Mucosa of descending colon (tissue), 3 donors: ENCODE data around the gene KRT15. TPM values are rescaled to one million over a fixed set of nuclear protein-coding genes. Genes with fewer than 3 reads are reported as not detected.
A peak's percentile ranks its signal among the peaks of the same experiment; 100 is the strongest.

ENCODE experiments used
- ATAC-seq: fragments of 200-7000 bp; cut with Tn5 transposase; one replicate; pipeline ENCODE4 v1.9.1; 2020; ENCODE audit warnings: mild to moderate bottlenecking, moderate library complexity
- DNase-seq, 3 donors: peaks; one replicate each; pipeline ENCODE4 v3.0.0-alpha.2; 2020
- H3K36me3 ChIP-seq: fragments of 200-600 bp; one replicate; pipeline ENCODE4 v1.8.0; 2021; ENCODE audit warnings: low read depth, mild to moderate bottlenecking
- H3K4me1 ChIP-seq: fragments of 200-600 bp; one replicate; pipeline ENCODE4 v1.8.0; 2021; ENCODE audit warnings: low read depth, mild to moderate bottlenecking
- H3K4me3 ChIP-seq: fragments of 200-600 bp; one replicate; pipeline ENCODE4 v1.8.0; 2021; ENCODE audit warnings: mild to moderate bottlenecking
- H3K9me3 ChIP-seq: fragments of 200-600 bp; one replicate; pipeline ENCODE4 v1.8.0; 2021; ENCODE audit warnings: mild to moderate bottlenecking
- CTCF ChIP-seq: fragments of 200-600 bp; IDR thresholded peaks from one replicate; pipeline ENCODE4 v1.8.0; 2022; ENCODE audit warnings: antibody characterized with exemption, mild to moderate bottlenecking
- intact Hi-C, 2 donors: fragments of 100-400 bp; cut with DNase I in 1 of 2; cut with micrococcal nuclease in 1 of 2; formaldehyde crosslinking; loops; one replicate each; pipeline versions ENCODE4 v1.11.0 to v1.11.1; 2022; cut with DNase I, micrococcal nuclease
- total RNA-seq, 3 donors: library from RNA; stranded (reverse); fragmentation: NEBNext Ultra II Directional in 2 of 3; extraction: Animal tissue kit (Norgen Biotek cat#: 25700) in 2 of 3; gene quantifications; one replicate each; pipeline versions ENCODE4 v1.2.1 to v1.2.4, GENCODE V29; 2021 to 2023
- donor health status: DM: no; HTN: no; CAD: no; lungs with moderate emphysema.
- donor health status: DM: no; HTN: no; CAD: no.
- donor health status: DM: no; HTN: yes; CAD: no.

The KRT15 gene
- total RNA-seq, 3 donors from 2014 or later = 5.0 to 16.5 (median 5.4) TPM

- Histone ChIP-seq H3K4me1 (peaks cover 14% of the 10 kb centered on the region), H3K4me3 (no peak overlapping the region), H3K9me3 (no peaks in the 10 kb centered on the region), H3K36me3 (no peaks in the 10 kb centered on the region)
- ATAC-seq (no peak), DNase-seq (no peak)
- intact Hi-C loops = no loop called here
- TF ChIP-seq CTCF = no peak
Observed at GRCh38 chr17:41511716-41512115, 7.0 kb downstream of the KRT15 start.

- intact Hi-C loops = no loop called here
- Histone ChIP-seq H3K4me3 (no peak overlapping the region), H3K9me3 (no peaks in the 10 kb centered on the region), H3K4me1 (peaks cover 14% of the 10 kb centered on the region), H3K36me3 (no peaks in the 10 kb centered on the region)
- DNase-seq = peak in 2 of 3 donors; percentile 70 to 71
- peak; percentile 90 for ATAC-seq
- TF ChIP-seq CTCF = no peak
Observed at GRCh38 chr17:41511116-41511515, 7.6 kb downstream of the KRT15 start.

- Histone ChIP-seq H3K36me3 (no peaks in the 10 kb centered on the region), H3K4me3 (no peak overlapping the region), H3K9me3 (no peaks in the 10 kb centered on the region), H3K4me1 (peaks cover 14% of the 10 kb centered on the region)
- intact Hi-C loops = no loop called here
- ATAC-seq (peak; percentile 64), DNase-seq (no peak)
- no peak for TF ChIP-seq CTCF
Observed at GRCh38 chr17:41510251-41511065, 8.2 kb downstream of the KRT15 start.

GRCh38 chr17:41507315-41507880, 11.3 kb downstream of the KRT15 start:
- peaks cover 14% of the 10 kb centered on the region for H3K4me1 ChIP-seq
- ATAC-seq = no peak
- no peaks in the 10 kb centered on the region for H3K36me3 ChIP-seq

More at GRCh38 chr17:41507315-41507880, 11.3 kb downstream of the KRT15 start:
- no peak for DNase-seq
- TF ChIP-seq CTCF = no peak
- intact Hi-C loops = no loop called here
- no peaks in the 10 kb centered on the region for H3K9me3 ChIP-seq
- no peak overlapping the region for H3K4me3 ChIP-seq
